Prostate gland (tissue), 2 donors: ENCODE measurements around the gene COLEC12.

Experiments used
- CTCF ChIP-seq, 4 experiments: fragments of 200-600 bp in 2 of 4; fragments of 450-650 bp in 2 of 4; sonication (generic) in 2 of 4; IDR thresholded peaks; 1 replicate in 3 of 4; 2 replicates in 1 of 4; pipeline ENCODE4 v1.5.1; 2016 to 2019; ENCODE audit warnings: antibody characterized with exemption in 4 of 4, mild to moderate bottlenecking in 2 of 4, moderate library complexity in 2 of 4
- POLR2A ChIP-seq: fragments of 450-650 bp; IDR thresholded peaks from one replicate; pipeline ENCODE4 v1.6.1; 2016; ENCODE audit warnings: antibody characterized with exemption, mild to moderate bottlenecking

GRCh38 chr18:445055-445454 lies 55.4 kb downstream of the COLEC12 start:
- TF ChIP-seq POLR2A = no peak
- no peak for TF ChIP-seq CTCF (IDR thresholded peaks at IDR 0.05)
